ENCODE results near the gene TSPAN32.
"Not testable (repeated sequence)": the region's sequence is repeated elsewhere in the genome, so short reads cannot be mapped to it uniquely, and the experiment has no call there.

Gene TSPAN32

GRCh38 chr11:2346586-2347307, 44.9 kb downstream of the TSPAN32 start:
- DNase-seq: no peak

GRCh38 chr11:2347308-2347830, 45.6 kb downstream of the TSPAN32 start:
- no peak for DNase-seq

GRCh38 chr11:2348986-2349385, 47.2 kb downstream of the TSPAN32 start:
- no peak for DNase-seq

GRCh38 chr11:2351701-2352100, 49.9 kb downstream of the TSPAN32 start:
- DNase-seq: no peak

- no peak for DNase-seq
These were observed 50.6 kb downstream of the TSPAN32 start for GRCh38 chr11:2352420-2352819.

- DNase-seq: no peak
These were observed 53.3 kb downstream of the TSPAN32 start for GRCh38 chr11:2355000-2355644.

GRCh38 chr11:2357246-2357645, 55.4 kb downstream of the TSPAN32 start:
- no peak for DNase-seq

GRCh38 chr11:2357651-2358050, 55.8 kb downstream of the TSPAN32 start:
- not testable (repeated sequence) for DNase-seq

- no peak for DNase-seq
These were observed 57.1 kb downstream of the TSPAN32 start for GRCh38 chr11:2358754-2359442.

GRCh38 chr11:2359557-2359956, 57.7 kb downstream of the TSPAN32 start:
- DNase-seq: no peak

- DNase-seq: no peak
These were observed 58.3 kb downstream of the TSPAN32 start for GRCh38 chr11:2360081-2360642.

- DNase-seq: no peak
These were observed 59.8 kb downstream of the TSPAN32 start for GRCh38 chr11:2361565-2361964.

- no peak for DNase-seq
These were observed 60.6 kb downstream of the TSPAN32 start for GRCh38 chr11:2362414-2362813.

- DNase-seq: no peak
These were observed 61.3 kb downstream of the TSPAN32 start for GRCh38 chr11:2363130-2363529.

GRCh38 chr11:2363577-2364370, 62.0 kb downstream of the TSPAN32 start:
- no peak for DNase-seq

GRCh38 chr11:2364386-2364785, 62.6 kb downstream of the TSPAN32 start:
- DNase-seq: not testable (repeated sequence)

GRCh38 chr11:2365571-2366210, 63.9 kb downstream of the TSPAN32 start:
- no peak for DNase-seq

GRCh38 chr11:2366276-2366675, 64.5 kb downstream of the TSPAN32 start:
- no peak for DNase-seq

- no peak for DNase-seq
These were observed 64.9 kb downstream of the TSPAN32 start for GRCh38 chr11:2366733-2367132.

- DNase-seq: no peak
These were observed 65.7 kb downstream of the TSPAN32 start for GRCh38 chr11:2367266-2368160.
